ENCODE results near the gene SYTL5.

The SYTL5 gene

GRCh38 chrX:38028300-38028699 lies 21.9 kb downstream of the SYTL5 start:
- DNase-seq (ENCODE audit: low spot score), result no peak

DNA sequence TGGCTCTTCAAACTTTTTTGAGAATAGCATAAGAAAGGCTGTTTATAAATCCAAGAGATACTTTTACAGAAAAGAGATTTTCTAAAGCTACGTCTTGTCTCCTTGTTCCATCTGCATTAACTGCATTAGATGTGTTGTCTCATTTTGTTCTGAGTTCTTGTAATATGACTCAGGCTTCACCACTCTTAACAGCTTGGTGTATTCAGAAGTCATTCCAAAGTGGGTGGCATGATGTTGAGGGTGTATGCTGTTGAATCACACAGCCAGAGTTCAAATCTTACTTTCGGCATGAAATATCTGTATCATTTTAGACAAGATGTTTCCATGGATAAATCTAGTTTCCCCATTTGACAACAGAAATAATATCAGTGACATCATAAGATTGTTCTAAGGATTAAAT lies 30.1 kb downstream of the SYTL5 start:
- DNase-seq (ENCODE audit: low spot score), result no peak

DNA sequence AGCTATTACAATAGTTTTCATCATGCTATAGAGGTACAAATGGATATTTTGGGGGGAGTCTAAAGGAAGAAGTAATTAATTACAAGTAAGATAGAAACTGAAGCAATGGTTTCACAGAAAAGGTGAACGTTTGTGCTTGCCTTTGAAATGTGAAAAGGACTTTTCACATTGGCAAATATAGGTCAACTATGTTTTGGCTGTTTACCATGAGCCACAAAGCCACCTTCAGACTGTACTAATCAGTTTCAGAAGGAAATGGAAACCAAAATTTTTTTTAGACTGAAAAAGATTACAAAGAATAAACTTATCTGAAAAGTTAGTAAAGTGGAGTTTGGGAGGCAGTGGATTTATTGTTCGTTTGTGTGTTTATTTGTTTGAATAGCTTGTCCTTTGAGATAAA lies 32.1 kb downstream of the SYTL5 start:
- DNase-seq (ENCODE audit: low spot score), result no peak

DNA sequence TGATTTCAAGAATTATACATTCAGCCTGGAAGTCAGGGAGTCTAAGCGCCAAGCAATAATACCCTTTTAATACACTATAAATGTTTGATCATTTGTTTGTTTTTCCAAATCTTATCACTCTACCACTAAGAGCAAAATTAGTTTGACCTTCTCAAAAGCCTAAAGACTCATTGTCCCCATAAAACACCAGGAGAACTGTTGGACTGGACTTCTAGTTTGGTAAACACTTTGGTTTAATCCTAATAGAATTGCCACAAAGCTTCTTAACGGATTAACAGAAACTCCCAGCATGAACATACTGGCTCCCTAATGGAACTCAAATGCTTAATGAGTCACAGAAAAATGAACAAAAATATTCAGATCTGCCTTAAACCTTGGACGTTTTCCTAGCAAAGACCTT lies 34.9 kb downstream of the SYTL5 start:
- no peak for DNase-seq (ENCODE audit: low spot score)

DNA sequence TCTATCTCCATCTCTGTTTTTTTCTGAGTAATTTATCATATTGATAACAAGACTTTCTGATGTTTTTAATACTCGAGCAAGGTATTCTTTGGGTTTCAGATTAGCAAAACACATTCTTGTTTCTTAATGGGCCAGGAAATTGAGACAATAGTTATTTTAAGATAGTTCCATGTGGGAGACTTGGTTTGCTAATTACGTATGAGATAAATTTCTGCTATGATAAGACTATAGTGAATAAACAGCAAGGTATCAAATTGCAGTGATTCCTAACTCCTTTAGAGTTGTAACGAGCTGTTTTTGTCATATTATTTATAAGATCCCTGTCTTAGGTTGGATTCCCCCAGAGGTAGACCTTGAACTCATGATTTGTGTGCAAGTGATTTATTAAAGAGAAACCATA lies 38.3 kb downstream of the SYTL5 start:
- no peak for DNase-seq (ENCODE audit: low spot score)

DNA sequence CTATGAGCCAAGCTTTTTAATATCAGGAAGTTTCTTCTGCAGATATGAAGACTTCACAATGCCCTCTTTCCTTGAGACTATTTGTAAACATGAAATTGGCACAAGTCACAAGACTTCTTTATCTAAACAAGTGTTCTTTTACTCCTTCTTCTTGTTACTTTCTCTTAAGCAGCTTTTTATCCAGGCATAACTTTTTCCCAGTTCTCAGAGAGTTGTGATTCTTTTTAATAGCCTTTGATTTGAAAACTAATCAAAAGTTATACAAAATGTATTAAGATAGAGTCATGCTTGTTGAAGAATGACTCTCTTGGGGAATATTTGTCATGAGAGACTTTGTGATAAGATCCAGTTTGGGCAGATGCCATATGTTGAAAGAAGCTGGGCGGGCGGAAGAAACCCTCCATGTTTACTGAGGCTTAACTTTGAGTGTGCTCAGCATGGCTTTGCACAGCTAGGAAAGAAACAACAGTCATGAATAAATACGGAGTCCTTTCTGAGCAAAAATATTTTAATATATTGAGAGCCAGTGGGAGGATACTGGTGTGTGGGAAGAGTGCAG lies 39.3 kb downstream of the SYTL5 start:
- DNase-seq (ENCODE audit: low spot score), result no peak

DNA sequence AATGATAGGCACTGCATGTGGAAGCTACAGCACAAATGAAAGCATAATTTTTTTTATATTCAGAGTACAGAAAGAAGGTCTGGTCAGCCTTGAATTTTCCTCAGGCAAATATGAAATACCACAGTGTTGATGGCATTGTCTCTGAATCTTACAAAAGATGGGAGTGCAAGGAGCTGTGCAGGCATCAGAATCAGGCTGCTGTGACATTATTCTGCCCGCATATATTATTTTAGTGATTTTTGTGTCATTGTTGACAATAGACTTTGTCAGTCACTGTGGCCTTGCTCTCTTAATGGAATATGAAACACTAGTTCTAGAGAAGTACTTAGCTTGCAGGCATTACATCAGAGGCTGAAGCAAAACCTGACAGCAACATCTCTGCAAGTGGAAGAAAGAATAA lies 42.5 kb downstream of the SYTL5 start:
- DNase-seq (ENCODE audit: low spot score), result no peak

DNA sequence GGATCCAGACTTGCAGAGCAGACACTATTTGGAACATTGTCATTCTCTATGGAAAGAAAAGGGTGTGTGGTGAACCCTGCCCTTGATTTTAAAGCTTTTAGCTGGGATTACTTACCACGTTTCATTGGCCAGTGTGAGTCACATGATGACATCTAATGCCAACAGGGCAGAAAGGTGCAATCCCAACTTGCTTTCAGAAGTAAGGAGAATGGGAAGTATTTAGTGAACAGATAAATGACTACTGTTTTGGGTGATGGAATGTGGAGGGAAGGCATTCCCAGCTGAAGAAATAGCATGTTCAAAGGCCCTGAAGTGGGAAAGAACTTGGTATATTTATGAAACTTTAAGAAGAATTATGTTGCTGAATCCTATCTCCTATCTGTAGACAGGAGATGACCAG lies 44.5 kb downstream of the SYTL5 start:
- no peak for DNase-seq (ENCODE audit: low spot score)

DNA sequence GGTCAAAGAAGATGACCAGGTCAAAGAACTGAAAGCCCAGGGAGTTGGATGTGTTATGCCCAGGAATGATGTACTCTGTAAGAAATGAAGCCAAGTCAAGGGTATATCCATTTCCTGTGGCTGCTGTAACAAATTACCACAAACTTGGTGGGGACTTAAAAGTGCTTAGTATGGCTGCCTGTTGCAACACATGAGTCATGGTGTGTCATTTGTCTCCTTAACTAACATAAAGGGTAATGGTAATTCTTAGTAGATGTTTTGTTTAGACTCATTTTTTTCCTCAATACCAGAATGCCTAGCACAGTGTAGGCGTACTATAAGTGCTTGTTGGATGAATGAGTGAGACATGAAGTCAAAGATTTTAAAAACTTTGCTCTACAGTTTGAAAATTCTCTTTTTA lies 45.7 kb downstream of the SYTL5 start:
- DNase-seq (ENCODE audit: low spot score), result no peak

GRCh38 chrX:38055170-38055847 lies 49.0 kb downstream of the SYTL5 start:
- DNase-seq (ENCODE audit: low spot score), result no peak

DNA sequence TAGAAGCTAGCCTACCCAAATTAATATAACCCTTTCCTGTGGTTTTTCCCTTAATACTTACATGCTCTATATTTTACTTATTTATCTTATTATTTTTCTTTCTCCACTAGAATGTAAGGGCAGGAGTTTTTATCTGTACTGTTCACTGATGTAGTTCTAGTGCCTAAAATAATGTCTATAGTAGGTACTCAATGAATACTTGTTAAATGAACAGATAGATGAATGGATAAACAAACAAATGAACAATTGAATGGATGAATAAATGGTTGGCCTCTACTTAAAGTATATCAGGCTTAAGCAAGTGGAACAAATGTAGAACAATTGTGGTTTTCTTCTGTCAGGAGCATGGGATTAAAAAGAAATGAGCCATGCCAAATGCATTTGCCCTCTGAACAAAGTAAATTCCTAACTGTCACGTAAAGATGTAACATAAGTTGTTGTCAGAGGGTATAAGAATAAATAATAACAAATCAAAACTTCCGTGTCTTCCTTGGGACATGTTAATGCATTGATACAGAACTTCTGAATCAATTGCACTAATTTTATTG lies 54.1 kb downstream of the SYTL5 start:
- DNase-seq (ENCODE audit: low spot score), result no peak

DNA sequence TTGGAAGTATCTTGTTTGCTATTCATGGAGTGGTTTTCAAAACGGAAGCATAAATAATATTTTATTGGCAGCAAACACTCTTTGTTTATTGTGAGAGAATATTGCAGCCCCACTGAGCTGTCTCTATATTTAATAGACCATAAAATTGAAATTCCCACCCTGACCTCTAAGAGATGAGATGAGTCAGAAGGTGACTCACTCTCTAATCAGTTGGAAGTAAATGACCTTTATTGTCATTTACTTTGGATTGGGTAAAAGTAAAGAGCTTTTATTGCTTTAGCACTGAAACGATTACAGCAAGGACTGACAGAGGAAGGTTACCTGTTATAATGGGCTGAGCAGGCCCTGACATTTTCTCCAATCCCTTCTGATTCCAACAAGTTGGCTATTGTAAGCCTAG lies 55.0 kb downstream of the SYTL5 start:
- DNase-seq (ENCODE audit: low spot score), result no peak

DNA sequence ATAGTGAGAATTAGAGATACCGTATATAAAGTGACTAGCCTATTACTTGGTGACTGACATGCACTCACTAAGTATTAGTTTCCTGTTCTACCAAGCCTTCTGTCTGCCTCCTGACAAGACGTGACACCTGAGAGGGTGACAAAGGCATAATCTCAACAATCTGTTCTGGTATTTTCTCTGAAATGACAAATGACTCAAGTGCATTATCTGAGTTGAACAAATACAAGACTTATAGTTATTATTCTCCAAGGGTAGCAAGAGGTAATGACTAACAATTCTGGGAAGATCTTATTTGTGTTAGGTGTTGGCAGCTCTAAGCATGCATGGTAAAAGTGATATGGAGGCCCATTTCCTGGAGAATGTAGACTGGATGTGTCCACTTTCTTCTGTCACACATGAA lies 60.6 kb downstream of the SYTL5 start:
- no peak for DNase-seq (ENCODE audit: low spot score)

DNA sequence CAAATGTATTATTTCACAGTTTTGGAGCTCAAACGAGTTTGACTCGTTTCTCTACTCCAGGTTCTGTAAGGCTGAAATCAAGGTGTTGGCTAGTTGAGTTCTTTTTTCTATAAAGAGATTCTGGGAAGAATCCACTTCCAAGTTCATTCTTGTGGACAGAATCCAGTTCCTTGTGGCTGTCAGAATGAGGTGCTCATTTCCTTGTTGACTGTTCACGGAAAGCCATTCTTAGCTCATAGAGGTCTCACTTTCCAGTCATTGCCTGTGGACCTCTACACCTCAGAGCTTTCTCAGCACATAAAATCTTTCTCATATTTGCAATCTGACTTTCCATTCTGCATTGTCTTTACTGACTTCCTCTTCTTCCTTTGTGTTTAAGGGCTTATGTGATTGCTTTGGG lies 62.9 kb downstream of the SYTL5 start:
- DNase-seq (ENCODE audit: low spot score), result no peak

GRCh38 chrX:38069991-38070390 lies 63.6 kb downstream of the SYTL5 start:
- no peak for DNase-seq (ENCODE audit: low spot score)

DNA sequence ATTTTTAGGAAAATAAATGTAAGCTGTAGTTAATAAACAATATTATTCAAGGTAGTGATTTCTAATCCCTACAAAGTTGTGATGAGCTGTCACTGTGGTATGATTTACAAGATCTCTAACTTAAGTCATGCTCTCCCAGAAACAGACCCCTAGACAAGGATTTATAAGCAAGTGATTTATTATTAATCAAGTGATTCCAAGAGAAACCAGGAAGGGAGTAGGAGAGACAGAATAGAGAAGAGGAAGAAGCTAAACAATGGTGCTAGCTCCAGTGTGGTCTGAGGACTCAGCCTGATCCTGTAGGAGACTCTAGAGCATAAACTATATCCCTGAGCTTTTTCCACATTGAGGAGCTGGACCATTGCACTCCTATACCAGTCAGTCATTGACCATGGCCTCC lies 73.1 kb downstream of the SYTL5 start:
- no peak for DNase-seq (ENCODE audit: low spot score)

DNA sequence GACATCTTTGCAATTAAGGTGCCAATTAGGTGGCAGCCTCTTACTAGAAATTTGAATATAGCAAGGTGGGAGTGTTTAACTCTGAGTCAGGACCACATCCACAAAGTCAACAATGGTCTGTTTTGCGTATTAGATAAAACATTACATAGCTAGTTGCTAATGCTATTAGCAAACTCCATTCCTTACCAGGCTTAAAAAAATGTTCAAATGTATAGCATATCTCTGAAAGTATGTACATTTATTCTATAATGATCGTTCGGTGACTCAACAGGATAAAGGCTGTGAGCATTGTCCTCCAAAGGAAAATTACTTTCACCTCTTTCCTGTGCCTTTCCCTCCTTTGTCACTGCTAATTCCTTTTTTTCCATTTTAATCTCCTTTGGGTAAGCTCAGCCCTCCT lies 74.5 kb downstream of the SYTL5 start:
- DNase-seq (ENCODE audit: low spot score), result no peak

DNA sequence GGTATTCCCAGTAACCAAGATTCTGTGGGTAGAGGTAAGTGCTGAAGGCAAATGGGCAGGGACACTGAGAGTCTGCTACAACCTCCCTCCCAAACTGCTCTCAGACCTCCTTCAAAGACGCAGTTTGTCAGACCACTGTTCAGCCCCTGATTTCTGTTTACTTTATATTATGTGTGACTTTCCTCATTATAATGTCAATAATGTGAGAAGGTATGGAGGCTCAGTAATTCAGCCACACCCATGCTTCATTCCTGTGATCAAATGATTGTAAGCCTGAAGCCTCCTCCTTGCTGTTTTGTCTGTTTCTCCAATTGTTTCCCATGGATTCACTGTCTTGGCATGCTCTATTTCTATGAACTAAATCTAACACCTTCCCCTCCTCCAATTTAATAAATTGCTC lies 75.6 kb downstream of the SYTL5 start:
- no peak for DNase-seq (ENCODE audit: low spot score)

DNA sequence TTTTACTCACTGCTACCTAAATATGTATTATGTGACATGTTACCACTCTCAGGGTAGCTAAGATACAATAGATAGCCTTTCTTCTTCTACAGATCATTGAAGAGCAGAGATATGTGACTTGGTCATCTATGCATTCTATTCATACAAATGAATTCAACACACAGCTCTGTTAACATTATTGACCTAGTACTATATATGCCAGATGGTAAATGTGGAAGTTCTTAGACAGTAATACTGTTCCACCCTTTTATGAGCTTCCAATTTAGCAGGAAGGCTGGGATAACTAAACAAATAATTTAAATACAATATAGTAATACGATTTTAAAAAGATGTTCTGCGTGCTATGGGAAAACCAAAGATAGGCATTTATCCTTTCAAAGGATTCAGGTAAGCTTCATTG lies 76.0 kb downstream of the SYTL5 start:
- no peak for DNase-seq (ENCODE audit: low spot score)

GRCh38 chrX:38085813-38086212 lies 79.5 kb downstream of the SYTL5 start:
- no peak for DNase-seq (ENCODE audit: low spot score)

DNA sequence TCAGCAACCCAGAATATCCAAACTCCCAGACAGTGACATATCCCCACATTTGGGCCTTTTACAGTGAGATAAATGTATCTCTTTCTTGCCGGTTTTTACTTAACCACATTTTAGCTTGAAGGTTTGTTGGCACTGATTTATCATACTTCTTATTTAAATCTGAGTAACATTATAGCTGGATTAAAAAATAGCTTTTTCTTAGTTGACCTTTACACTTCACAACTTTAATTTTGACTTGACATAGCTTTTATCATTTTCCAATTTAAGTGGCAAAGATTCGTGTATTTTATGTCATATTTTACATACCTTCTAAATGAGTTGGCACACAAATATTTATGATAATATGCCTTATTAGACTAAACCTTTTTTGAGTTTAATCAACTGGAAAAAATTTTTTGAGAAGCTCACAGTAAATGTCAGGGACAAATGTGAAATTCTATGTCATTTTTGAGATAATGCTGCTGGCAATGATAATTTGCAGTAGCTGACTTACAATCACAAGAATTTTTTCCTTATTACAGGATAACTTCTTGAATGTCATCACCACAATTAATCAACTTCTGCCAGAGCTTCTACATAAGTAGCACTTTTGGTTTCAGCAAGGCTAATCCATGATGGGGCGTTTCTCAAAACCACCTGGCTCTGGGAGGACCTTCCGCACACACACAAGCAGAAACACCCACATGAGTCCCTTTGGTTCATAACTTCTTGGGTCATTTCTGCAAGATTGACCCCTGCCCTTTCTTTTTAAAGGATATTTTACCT lies 80.3 kb downstream of the SYTL5 start:
- DNase-seq (ENCODE audit: low spot score), result no peak

DNA sequence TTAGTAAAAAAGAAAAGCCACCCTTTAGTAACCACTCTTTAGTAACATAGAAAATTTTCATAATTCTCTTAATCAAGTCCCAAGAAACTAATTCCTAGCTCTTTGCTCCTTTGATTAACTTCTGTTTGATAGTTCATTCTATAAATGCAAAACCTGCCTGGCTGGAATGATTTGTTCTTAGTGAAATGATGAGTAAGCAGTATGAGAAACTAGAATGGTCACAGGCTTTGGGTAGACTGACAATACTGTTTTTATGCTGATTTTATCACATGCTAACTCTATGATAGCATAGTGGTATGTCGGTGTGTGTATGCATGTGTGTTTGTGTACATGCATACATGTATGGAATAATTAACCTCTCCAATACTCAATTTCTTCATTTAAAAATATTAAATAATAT lies 81.2 kb downstream of the SYTL5 start:
- DNase-seq (ENCODE audit: low spot score), result no peak

DNA sequence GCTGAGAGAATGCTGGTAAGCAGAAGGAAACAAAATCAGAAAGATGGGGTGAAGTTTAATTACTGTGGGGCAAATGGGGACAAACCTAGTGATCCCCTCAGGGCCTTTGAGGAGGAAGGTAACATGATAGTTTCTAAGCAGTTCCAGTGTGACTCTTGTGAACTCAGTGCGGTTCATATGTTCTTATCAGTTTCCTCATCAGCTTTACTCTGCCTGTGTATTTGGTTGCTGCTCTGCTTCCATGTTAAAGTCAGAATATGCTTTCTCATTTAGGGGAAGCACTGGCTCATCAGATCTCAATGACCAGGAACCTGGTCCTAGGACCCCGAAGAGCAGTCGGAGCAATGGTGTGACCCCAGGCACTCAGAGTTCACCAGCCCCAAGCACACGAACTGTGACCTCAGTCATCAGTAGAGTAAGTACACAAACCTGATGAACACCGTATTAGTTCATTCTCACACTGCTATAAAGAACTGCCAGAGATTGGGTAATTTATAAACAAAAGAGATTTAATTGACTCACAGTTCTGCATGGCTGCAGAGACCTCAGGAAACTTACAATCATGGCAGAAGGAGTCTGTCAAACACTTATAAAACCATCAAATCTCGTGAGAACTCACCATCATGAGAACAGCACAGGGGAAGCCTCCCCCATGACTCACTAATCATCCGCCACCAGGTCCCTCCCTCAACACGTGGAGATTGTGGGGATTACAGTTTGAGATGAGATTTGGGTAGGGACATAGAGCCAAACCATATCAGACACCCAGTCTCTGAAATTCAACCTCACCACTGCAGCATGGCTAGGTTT lies 83.0 kb downstream of the SYTL5 start:
- no peak for DNase-seq (ENCODE audit: low spot score)
